ENCODE measurements around the gene ZNF667.

GRCh38 chr19:56404705-56405056 lies 72.5 kb downstream of the ZNF667 start:
- TF ChIP-seq, protein P1, sequence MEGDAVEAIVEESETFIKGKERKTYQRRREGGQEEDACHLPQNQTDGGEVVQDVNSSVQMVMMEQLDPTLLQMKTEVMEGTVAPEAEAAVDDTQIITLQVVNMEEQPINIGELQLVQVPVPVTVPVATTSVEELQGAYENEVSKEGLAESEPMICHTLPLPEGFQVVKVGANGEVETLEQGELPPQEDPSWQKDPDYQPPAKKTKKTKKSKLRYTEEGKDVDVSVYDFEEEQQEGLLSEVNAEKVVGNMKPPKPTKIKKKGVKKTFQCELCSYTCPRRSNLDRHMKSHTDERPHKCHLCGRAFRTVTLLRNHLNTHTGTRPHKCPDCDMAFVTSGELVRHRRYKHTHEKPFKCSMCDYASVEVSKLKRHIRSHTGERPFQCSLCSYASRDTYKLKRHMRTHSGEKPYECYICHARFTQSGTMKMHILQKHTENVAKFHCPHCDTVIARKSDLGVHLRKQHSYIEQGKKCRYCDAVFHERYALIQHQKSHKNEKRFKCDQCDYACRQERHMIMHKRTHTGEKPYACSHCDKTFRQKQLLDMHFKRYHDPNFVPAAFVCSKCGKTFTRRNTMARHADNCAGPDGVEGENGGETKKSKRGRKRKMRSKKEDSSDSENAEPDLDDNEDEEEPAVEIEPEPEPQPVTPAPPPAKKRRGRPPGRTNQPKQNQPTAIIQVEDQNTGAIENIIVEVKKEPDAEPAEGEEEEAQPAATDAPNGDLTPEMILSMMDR (IDR thresholded peaks at IDR 0.05), result no peak
- TF ChIP-seq POLR2AphosphoS5 (IDR thresholded peaks at IDR 0.05; ENCODE audit: low read depth, low read length) (no peak), TCF7L2 (IDR thresholded peaks at IDR 0.05; ENCODE audit: low read depth, low read length) (no peak), SIN3A (IDR thresholded peaks at IDR 0.05; ENCODE audit: borderline replicate concordance, insufficient read depth, low read depth, low read length) (no peak)

Measured in Panc1 (cell line).